Peyer's patch (tissue), 4 donors: ENCODE results near the gene RELT. TPM values are rescaled to one million over a fixed set of nuclear protein-coding genes. Genes with fewer than 3 reads are reported as not detected.

Experiments
- DNase-seq, 3 donors: peaks; one replicate each; pipeline ENCODE4 v3.0.0-alpha.2; 2017 to 2019
- H3K27ac ChIP-seq, 4 donors: fragments of 200-600 bp; sonication (generic); one replicate each; pipeline ENCODE4 v1.5.1; 2016 to 2019
- H3K27me3 ChIP-seq, 2 donors: fragments of 200-600 bp; sonication (generic); one replicate each; pipeline ENCODE4 v1.5.1; 2019
- H3K36me3 ChIP-seq, 3 donors: fragments of 200-600 bp; sonication (generic); one replicate each; pipeline ENCODE4 v1.5.1; 2016 to 2019
- H3K4me1 ChIP-seq, 4 donors: fragments of 200-600 bp; sonication (generic); one replicate each; pipeline ENCODE4 v1.5.1; 2016 to 2019
- H3K4me3 ChIP-seq, 4 donors: fragments of 200-600 bp; sonication (generic); 1 replicate in 3 of 4; 2 replicates in 1 of 4; pipeline ENCODE4 v1.5.1; 2016 to 2019; ENCODE audit warnings: mild to moderate bottlenecking in 1 of 4
- H3K9me3 ChIP-seq, 4 donors: fragments of 200-600 bp; sonication (generic); one replicate each; pipeline ENCODE4 v1.5.1; 2016 to 2019; ENCODE audit warnings: mild to moderate bottlenecking in 1 of 4
- POLR2A ChIP-seq, 2 donors: fragments of 450-650 bp; IDR thresholded peaks; one replicate each; pipeline ENCODE4 v1.5.1; 2017; ENCODE audit warnings: antibody characterized with exemption in 2 of 2, mild to moderate bottlenecking in 2 of 2, moderate library complexity in 2 of 2
- total RNA-seq, 4 donors: library from RNA; depleted of rRNA; stranded (reverse); fragments of >200 nt; gene quantifications; one replicate each; pipeline ENCODE4 v1.1.0, GENCODE V29; 2016
- TF ChIP-seq, protein P1 (sequence below), 6 experiments: fragments of 450-650 bp in 4 of 6; fragments of 200-600 bp in 2 of 6; sonication (generic) in 1 of 6; IDR thresholded peaks; one replicate each; pipeline ENCODE4 v1.5.1; 2017 to 2019; ENCODE audit warnings: antibody characterized with exemption in 6 of 6, mild to moderate bottlenecking in 3 of 6, moderate library complexity in 1 of 6

RELT gene
- total RNA-seq, 4 donors from 2014 or later = 1.2 to 19.0 (median 4.7) TPM

DNA sequence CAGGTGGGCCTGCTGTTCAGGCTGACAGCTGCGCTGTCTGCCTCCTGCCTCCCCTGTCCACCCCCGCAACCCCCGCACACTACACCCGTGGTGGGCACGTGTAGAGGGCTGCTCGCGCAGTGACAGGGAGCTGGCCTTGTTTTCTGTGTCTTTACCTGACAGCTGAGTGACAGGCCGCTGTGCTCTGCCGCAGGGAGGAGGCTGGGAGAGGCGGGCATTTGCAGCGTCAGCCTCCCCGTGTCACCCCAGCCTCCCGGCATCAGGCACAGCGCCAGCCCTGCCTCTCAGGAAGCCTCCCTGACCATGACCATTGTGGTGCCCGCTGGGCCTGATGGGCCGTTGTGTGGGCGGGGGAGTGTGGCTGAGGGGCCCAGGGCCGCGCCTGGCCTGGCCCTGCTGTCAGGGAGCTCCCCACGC is 32.0 kb upstream of the RELT start:
- no peaks in the 10 kb centered on the region for H3K36me3 ChIP-seq
- no peaks in the 10 kb centered on the region for H3K9me3 ChIP-seq
- DNase-seq = no peak
- TF ChIP-seq, protein P1, sequence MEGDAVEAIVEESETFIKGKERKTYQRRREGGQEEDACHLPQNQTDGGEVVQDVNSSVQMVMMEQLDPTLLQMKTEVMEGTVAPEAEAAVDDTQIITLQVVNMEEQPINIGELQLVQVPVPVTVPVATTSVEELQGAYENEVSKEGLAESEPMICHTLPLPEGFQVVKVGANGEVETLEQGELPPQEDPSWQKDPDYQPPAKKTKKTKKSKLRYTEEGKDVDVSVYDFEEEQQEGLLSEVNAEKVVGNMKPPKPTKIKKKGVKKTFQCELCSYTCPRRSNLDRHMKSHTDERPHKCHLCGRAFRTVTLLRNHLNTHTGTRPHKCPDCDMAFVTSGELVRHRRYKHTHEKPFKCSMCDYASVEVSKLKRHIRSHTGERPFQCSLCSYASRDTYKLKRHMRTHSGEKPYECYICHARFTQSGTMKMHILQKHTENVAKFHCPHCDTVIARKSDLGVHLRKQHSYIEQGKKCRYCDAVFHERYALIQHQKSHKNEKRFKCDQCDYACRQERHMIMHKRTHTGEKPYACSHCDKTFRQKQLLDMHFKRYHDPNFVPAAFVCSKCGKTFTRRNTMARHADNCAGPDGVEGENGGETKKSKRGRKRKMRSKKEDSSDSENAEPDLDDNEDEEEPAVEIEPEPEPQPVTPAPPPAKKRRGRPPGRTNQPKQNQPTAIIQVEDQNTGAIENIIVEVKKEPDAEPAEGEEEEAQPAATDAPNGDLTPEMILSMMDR (IDR thresholded peaks at IDR 0.05) = no peak
- no peak for TF ChIP-seq POLR2A (IDR thresholded peaks at IDR 0.05)
- H3K4me3 ChIP-seq = no peak overlapping the region
- no peaks in the 10 kb centered on the region for H3K27me3 ChIP-seq
- peaks cover 0 to 24% (median 0%) of the 10 kb centered on the region in 4 donors for H3K4me1 ChIP-seq
- H3K27ac ChIP-seq = no peak overlapping the region

DNA sequence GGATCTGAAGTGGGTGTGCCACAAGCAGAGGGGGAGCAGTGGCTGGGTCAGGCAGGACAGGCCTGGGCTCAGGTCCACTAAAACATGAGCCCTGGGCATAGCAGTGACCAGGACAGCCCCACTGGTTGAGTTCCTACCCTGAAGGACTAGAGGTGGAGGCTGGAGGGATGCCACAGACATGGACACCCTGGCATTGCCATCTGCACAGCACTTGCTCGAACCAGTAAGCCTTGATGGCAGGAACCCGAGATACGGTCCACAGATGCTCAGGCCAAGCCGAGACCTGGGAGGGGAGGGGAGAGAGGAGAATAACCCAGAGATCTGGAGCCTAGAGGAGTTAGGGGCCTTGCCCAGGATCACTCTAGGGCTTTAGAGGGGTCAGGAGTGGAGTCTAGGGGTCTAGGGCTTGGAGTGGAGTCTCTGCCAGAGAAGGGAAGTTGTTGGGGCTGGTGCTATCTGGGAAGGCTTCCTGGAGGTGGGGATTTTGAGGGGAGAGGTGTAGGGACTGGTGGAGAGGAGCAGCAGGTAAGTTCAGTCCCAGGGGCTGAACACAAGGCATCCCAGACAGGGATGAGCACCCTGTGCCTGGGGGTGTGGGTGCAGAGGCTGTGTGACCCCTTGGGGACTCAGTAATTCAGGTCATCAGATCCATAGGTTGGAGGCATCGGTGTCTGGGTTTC is 30.6 kb upstream of the RELT start:
- Histone ChIP-seq H3K4me3 (no peak overlapping the region), H3K36me3 (no peaks in the 10 kb centered on the region), H3K4me1 (peaks cover 0 to 19% (median 0%) of the 10 kb centered on the region in 4 donors), H3K27ac (no peak overlapping the region), H3K9me3 (no peaks in the 10 kb centered on the region), H3K27me3 (no peaks in the 10 kb centered on the region)
- DNase-seq = no peak
- TF ChIP-seq, protein P1 (IDR thresholded peaks at IDR 0.05) = no peak
- no peak for TF ChIP-seq POLR2A (IDR thresholded peaks at IDR 0.05)

GRCh38 chr11:73346186-73346935 is 29.8 kb upstream of the RELT start:
- no peak overlapping the region for H3K4me3 ChIP-seq
- TF ChIP-seq, protein P1 (IDR thresholded peaks at IDR 0.05) = no peak
- TF ChIP-seq POLR2A (IDR thresholded peaks at IDR 0.05) = no peak
- H3K27me3 ChIP-seq = no peaks in the 10 kb centered on the region
- no peak overlapping the region for H3K27ac ChIP-seq
- no peak for DNase-seq
- H3K4me1 ChIP-seq = peaks cover 0 to 19% (median 0%) of the 10 kb centered on the region in 4 donors
- H3K36me3 ChIP-seq = no peaks in the 10 kb centered on the region
- H3K9me3 ChIP-seq = no peaks in the 10 kb centered on the region

DNA sequence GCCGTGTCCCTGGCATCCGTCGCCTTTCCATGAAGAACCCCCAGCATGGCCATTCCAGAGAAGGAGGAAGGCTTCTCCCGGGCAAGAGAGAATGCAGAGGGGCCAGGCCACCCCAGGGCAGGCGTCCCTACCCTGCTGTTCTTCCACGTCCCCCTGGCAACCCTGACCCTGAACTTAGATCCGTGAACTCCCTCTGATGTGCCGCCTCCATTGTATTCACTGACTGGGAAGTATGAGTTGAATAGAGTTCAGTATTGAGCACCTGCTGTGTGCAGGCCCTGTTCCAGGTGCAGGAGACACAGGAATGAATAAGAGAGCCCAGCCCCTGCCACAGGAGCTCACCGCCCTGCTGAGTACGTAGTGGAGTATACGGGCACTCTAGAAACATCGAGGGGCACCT is 29.1 kb upstream of the RELT start:
- H3K4me1 ChIP-seq = peaks cover 0 to 12% (median 0%) of the 10 kb centered on the region in 4 donors
- no peak overlapping the region for H3K4me3 ChIP-seq
- no peak for TF ChIP-seq POLR2A (IDR thresholded peaks at IDR 0.05)
- TF ChIP-seq, protein P1 (IDR thresholded peaks at IDR 0.05) = no peak
- H3K27me3 ChIP-seq = no peaks in the 10 kb centered on the region
- no peaks in the 10 kb centered on the region for H3K36me3 ChIP-seq
- DNase-seq = no peak
- H3K9me3 ChIP-seq = no peaks in the 10 kb centered on the region
- no peak overlapping the region for H3K27ac ChIP-seq

GRCh38 chr11:73348838-73349237 is 27.4 kb upstream of the RELT start:
- TF ChIP-seq POLR2A (IDR thresholded peaks at IDR 0.05) = no peak
- TF ChIP-seq, protein P1 (IDR thresholded peaks at IDR 0.05) = no peak
- Histone ChIP-seq H3K36me3 (no peaks in the 10 kb centered on the region), H3K4me1 (no peaks in the 10 kb centered on the region), H3K27ac (no peak overlapping the region), H3K4me3 (no peak overlapping the region), H3K27me3 (no peaks in the 10 kb centered on the region), H3K9me3 (no peaks in the 10 kb centered on the region)
- DNase-seq = no peak
